IPS-NIHi11 (cell line): Measurements from ENCODE around the gene SECTM1.

Experiments
- DNase-seq: peaks from one replicate; pipeline ENCODE4 v3.0.0; 2012; ENCODE audit warnings: mixed read lengths, low spot score

Gene SECTM1

DNA sequence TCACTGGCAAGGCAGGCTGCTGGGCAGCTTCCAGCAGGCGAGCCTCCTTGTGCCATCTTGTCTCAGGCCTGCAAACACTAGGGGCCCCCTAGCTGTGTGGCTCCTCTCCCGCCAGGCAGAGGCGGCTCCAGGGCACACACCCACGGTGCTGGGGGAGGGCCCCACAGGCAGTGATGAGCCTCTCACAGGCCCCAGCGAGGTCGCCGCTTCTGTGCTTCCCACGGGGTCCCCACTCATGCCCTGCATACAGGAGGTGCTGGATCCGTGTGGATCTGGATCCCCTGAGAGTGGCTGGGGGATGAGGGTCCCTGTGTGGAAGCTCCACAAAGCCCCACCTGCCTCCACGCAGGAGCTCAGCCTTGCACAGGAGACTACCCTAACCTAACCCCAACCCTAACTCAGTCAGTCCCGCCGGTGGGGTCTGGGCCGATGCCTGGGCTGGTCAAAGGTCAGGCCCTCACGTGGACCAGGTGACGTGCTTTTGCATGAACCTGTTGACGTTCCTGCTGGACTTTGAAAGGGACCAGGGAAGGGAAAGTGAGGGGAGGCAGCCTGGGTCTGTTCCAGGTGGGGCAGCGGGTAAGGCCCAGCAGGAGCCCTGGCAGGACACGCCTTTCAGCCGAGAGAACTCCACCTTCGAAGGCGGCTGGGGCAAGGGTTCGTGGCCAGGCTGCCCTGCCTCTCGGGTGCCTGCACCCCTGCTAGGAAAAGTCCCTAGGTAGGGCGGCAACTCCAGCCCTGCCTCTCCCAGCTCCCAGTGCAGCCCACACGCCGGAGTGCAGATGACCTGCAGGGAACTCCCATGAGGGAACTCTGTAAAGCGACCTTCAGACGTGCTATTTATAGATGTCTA, 5.2 kb downstream of the SECTM1 start:
- DNase-seq: no peak

DNA sequence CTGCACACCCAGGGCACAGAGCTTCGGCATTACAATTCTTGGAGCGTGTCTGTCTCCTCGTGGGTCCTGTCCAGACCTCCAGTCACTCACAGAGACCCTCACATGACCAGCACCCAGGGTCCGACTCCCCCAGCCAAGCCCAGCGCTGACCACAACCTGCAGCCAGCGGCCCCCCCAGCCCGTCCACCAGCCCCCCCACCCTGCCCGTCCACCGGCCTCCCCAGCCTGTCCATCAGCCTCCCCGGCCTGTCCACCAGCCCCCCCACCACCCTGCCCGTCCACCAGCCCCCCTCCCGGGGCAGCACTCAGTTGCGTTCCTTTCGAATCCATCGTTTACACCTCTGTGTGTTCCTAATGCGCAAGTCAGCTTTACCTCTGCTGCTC, 5.8 kb downstream of the SECTM1 start:
- DNase-seq: no peak

DNA sequence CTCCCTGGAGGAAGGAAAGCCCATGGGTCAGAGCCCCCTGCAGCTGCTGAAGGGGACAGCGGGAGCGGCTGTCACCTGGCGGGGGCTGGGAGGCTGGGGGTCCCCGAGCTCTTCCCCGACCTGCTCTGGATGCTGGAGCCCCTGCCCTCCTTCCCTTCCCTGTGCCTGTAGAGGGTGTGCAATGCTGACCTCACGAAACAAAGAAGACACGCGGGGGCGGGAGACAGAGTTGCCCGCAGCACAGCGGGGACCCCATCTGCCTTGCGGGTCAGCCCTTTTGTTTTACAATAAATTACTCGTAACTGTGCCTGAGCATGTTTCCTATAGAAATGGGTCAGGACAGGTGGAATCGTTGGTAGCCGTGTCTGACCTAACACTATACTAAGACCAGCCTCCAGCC, 6.3 kb downstream of the SECTM1 start:
- DNase-seq: no peak

DNA sequence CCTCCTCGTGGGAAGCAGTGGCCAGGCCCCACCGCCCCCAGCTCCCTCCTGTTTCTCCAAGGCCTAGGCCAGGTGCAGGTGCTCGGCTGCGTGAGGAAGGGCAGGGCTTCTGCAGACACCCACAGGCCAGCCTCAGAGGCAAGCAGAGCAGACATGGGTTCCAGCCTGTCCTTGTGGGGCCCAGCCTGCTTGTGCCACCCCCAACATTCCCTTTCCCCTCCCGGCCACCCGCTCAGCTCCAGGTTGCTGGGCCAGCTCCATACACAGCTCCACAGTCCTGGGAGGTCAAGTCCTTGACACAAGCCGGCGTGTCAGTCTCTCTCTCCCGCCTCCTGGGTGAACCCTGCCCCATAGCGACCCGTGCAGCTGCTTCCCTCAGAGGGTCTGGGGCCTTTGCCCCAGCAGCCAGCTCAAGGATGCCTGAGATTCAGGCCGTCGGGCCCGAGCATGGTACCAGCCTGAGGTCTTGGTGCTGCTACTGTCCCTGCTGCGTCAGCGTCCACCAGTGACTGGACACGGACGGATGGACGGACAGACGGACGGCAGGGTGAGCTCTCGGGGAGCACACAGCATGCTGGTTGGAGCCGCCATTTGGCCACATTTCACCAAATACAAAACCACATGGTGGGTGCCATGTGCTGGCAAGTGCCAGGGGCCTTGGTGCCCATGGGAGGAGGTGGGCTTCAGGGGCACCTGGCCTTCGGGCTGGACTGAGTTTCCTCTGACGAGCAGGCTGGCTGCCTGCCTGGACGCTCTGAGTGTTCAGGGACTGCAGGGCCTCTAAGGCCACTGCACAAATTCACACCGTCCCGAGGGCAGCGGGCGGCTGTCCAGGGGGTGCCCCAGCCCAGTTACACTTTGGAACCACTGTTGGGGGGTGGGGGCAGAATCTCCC, 8.0 kb downstream of the SECTM1 start:
- no peak for DNase-seq

DNA sequence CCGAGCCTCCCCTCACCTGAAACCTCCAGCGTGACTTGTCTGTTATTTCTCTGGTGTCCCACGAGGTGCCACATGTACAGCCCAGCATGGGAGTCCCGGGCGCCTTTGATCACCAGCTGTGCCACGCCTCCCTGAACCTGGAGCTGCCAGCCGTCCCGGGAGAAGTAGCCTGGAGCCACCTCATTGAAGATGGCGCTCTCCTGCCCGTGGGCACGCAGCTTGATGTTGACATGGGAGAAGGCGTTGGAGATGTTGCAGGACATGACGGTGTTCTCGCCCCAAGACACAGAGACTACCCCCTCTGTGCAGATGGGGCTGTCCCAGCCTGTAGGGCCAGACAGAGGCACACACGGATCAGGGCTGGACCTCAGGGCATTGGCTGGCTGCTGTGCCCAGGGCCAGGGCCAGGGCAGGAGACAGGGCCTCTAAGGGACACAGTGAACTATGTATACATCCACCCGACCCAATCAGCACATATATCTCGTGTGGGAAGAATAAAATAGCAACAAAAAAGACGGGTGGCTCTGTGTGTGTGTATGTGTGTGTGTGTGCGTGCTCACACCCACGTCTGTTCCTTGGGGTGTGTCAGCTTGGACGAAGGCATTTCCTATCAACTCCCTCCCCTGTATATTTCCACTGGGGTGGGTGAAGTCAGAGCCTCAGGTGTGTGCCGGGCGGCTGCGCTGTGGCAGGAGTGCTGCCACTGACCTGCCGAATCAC, 8.8 kb downstream of the SECTM1 start:
- no peak for DNase-seq

DNA sequence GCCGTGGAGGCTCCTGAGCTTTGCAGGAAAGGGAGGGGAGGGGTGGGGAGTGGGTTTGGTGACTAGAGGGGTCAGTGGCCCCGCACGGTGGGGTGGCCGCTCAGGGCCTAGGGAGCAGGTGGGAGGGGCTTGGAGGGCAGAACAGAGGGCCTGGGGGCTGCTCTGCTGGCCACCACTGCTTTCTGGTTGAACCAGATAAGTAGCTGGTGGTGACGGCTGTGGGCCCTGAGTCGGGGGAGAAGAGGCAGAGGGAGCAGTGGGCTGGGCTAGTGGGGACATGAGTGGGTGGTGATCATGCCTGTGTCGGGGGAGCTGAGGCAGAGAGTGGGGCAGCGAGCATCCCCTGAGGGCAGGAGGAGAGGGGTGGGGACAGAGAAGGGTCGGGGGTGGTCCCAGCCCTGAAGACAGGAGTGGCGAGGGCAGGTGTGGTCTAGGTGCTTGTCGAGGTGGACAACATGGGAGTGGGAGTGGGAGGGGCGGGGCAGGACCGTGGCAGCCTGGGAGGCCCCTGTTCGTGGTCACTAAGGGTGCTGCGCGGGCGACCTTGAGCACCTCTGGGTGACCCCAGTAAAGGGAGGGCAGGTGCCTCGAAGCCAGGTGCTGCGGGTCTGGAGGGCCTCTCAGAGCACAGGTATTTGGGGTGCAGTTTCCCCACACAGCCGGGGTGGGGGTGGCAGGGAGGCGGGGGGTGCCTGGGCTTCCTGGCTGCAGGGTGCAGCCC, 9.9 kb downstream of the SECTM1 start:
- no peak for DNase-seq

DNA sequence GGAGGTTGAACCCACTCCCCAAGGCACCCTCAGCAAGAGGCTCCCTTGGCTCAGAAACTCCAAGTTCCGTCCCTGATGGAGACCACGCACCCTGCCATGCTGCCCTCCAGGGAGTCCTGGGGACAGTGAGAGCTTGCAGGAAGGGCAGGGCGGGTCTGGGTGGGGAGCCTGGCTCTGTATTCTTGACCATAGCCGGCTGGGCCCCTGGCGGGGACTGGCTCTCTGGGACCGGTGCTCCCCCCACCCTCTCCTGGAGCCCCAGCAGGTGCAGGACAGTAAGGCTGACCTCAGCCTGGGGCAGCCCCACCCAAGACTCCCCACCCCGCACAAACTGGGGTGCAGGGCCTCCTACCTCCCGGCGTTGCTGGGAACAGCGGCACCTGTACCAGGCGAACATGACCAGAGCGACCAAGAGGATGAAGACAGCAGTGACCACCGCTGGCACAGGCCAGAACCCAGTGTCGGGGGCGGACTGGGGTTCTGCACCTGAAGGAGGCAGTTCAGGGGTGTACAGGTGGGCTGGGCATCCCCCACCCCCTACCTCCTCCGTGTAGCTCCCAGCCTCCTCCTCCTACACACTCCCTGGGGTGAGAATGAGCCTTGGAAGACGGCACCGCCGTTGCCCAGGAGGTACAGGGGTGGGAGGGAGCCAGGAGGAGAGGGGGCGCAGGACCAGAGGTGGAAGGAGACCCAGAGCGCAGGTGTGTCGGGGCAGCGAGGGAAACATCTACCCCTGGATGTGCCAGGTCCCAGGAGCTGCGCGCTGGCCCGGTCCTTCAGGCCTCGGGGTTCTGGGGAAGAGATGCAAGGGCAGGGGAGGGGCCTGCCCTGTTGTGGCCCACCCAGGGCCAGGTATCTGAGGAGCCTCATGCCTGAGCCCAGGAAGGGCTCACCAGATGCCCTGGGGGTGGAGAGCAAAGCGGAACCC, 10.8 kb downstream of the SECTM1 start:
- DNase-seq: no peak

DNA sequence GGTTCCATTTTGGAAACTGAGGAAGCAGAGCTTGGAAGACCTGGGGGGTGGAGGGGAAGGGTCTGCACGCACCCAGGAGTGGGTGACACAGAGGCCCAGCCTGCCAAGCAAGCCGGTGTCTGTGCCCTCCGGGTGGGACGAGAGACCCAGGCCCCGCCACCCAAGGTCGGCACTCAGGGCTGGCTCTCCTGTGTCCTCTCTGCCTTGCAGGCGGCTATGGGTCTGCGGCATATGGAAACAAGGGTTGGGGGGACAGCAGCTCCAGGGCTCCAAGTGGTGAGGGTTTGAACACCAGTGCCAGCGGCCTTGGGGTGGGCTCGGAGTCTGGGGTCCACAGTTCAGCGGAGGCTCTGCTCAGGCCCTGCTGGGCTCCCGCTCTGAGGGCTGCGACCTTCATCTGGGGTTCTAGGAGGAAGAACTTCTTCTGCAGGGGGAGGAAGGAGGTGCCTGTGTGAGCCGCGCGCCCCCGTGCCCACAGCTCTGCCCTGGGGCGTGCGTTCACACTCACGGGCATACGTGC, 11.6 kb downstream of the SECTM1 start:
- DNase-seq: no peak

DNA sequence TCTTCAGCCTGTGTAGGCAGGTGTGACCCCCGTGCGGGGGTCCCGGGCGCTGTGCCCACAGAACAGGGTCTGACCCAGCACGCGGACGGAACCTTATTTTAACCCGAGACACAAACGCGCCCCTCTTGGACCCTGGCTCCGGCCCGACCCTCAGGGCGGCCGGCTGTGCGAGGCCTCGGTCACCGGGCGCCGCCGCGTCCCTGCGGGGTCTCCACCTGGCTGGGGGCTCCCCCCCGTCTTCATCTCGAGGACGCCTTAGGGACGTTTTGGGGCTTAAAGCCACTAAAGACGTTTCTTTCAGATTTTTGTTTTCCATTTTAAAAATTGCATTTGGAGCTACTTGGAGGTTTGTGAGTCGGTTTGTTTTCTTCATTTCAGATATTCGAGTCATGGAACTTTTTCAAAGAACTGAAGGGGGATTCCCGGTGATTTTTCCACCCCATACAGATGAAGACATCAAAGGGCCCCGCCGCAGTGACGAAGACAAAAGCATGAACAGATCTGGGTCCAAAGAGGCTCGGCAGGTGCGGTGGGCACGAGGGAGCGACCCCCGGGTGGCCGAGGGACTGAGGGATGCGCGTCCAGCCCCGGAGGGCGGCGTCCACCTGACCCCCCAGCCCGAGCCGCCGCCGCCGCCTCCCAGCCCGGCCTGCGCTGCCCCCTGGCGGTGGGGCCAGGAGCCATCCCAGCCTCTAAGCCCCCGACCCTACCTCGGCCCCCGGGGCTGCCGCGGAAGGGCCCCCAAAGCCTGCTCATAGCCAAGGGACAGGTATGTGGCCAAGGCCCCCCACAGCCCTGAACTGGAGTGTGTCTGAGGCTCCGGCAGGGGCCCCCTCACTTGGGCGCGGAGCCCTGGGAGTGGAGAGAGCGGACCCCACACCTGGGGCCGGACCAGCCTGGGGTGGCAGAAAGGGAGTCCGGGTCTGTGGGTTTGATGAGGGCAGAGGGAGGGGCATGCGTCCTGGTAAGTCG, 12.3 kb downstream of the SECTM1 start:
- peak; percentile 91 for DNase-seq

DNA sequence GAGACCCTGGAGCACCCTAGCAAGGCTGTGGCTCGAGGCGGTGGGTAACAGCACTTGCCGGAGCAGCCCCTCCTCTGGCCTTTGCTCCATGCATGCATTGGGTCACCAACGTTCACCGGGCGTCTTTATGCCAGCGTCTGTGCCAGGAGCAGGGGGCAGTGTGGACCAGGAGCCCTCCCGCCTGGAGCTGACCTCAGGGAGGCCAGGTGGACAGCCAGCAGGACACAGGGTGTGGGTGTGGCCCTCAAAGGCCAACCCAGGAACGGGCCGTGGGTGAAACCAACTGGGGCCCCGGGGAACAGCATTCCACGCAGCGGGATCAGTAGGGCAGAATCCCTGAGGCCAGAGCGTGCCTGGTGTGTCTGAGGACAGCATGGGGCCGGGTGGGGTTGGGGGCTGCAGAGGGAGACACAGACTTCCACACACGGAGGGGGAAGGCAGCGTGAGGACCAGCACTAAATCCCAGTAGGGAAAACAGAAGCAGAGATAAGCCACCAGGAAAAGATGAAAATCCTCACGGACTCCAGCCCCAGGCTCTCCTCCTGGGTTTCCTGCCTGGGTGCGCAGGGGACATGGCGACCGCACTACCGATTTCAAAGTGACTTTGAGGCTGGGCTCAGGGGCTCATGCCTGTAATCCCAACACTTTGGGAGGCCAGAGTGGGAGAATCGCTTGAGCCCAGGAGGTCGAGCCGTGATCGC, 13.3 kb downstream of the SECTM1 start:
- no peak for DNase-seq

DNA sequence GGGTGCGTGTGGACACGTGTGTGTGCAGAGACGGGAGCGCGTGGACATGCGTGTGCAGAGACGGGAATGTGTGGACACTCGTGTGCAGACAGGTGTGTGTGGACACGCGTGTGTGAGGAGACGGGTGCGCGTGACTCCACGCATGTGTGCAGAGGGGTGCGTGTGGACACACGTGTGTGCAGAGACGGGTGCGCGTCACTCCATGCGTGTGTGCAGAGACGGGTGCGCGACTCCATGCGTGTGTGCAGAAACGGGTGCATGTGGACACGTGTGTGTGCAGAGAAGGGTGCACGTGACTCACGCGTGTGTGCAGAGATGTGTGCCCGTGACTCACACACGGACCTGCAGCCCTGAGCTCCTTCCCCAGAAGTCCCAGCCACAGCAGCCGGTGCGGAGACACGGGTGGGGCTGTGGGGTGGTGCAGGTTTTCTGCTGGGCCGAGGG, 13.9 kb downstream of the SECTM1 start:
- DNase-seq: no peak

DNA sequence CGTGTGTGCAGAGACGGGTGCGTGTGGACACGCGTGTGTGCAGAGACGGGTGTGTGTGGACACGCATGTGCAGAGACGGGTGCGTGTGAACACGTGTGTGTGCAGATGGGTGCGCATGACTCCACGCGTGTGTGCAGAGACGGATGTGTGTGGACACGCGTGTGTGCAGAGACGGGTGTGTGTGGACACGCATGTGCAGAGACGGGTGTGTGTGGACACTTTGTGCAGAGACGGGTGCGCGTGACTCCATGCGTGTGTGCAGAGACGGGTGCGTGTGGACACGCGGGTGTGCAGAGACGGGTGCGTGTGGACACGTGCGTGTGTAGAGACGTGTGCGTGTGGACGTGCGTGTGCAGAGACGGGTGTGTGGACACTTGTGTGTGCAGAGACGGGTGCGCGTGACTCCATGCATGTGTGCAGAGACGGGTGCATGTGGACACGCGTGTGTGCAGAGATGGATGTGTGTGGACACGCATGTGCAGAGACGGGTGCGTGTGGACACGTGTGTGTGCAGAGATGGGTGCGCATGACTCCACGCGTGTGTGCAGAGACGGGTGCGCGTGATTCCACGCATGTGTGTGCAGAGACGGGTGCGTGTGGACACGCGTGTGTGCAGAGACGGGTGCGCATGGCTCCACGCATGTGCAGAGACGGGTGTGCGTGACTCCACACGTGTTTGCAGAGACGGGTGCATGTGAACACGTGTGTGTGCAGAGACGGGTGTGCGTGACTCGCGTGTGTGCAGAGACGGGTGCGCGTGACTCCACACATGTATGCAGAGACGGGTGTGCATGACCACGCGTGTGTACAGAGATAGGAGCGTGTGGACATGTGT, 14.6 kb downstream of the SECTM1 start:
- no peak for DNase-seq

DNA sequence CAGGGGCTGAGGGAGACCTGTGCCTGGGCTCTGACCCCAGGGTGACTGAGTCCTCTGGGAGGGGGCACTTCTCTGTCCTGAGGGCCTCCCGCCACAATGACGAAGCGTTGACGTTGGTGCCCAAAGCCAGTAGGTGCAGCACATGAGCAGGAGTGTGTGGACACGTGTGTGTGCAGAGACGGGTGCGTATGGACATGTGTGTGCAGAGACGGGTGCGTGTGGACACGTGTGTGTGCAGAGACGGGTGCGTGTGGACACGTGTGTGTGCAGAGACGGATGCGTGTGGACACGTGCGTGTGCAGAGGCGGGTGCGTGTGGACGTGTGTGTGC, 15.4 kb downstream of the SECTM1 start:
- no peak for DNase-seq

DNA sequence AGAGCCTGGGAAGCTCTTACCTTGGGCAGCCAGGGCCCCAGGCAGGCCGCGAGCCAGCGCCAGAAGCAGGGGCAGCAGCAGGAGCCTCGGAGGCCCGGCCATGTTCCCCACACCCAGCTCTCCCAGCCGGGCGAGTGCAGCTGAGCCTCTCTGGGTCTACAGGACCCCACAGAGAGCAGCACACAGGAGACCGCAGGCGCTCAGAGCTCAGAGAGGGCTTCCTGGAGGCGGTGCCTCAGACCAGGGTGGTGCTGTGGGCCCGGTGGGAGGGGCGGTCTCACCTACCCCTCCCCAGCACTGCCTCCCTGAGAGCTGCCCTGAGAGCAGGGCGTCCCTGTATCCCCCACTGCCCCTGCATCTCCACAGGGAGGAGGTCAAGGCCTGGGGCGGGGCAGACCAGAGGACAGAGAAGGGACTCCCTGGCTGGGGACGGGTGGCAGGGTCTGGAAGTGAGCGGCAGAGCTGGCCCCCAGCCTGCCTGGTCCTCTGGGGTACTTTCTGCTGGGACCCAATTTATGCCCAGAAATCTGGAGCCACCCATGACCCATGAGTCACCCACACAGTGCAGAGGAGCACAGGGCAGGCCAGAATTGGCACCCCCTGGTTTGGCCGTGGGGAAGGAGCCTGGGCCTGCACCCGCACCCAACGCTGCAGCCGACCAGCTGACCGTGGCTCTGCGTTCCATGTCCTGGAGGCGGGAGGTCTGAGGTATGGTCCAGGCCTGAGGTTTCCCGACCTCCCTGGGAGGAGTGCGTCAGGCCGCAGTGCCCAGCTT, 16.0 kb downstream of the SECTM1 start, which contains the start of gene CD7:
Gene CD7, minus strand, starts transcription at position 215 of the 775 bp plus-strand sequence. Its CDS starts 113 bp downstream, at position 102.
- no peak for DNase-seq

DNA sequence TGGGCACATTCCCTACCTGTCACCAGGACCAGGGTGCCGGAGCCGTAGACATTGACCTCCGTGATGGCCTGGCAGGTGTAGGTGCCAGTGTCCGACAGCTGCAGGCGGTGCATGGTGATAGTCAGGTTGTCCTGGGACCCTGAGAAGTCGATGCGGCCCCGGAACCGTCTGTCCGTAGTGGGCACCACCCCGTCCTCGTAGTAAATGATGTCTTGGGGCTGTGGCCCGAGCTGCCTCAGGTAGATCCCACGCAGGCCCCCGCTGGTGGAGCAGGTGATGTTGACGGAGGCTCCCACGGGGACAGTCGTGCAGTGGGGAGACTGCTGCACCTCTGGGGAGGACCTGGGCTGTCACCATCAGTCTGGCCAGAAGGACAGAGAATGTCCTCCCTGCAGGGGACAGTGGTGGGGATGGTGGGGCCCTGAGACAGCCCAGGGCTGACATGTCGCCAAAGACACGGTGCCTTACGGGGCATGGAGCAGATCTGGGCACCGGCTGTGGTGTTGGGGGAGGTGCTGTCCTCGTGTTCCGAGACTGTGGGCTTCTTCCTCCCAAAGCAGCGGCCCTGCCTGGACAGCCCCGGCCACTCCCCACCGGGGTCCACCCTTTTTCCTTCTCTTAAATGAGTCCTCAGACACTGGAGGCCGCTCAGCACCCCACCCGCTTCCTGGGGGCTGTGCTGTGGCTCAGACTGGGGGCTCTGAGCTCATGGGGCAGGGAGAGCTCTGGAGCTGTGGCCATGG, 16.7 kb downstream of the SECTM1 start:
- DNase-seq: no peak

DNA sequence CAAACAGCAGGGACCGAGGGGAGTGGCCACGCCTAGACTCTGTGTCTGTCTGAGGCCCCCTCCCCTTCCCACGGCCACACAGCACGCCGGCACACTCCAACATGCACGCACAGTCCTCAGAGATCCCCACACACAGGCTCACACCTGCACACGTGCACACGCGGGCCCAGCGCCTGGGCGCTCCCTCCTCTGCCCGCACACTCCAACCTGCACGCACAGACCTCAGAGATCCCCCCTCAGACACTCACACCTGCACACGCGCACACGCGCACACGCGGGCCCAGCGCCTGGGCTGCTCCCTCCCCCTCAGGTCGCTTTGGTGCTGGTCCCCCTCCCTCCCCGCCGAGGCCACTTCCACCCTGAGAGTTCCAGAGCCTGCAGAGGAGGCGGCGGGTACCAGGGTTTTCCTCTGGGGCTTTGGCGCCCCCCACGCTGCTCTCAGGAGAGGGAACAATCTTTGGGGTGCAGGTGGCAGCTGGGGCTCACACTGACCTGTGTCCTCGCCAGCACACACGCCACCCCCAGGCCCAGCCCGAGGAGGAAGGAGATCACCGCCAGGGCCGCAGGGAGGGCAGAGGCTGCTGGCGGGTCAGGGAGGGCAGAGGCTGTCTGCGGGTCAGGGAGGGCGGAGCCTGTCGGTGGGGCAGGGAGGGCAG, 17.7 kb downstream of the SECTM1 start:
- DNase-seq: peak; percentile 77
